WERI-Rb-1 (cell line): ENCODE measurements around the gene ADH5.
"Not testable (repeated sequence)": the region's sequence is repeated elsewhere in the genome, so short reads cannot be mapped to it uniquely, and the experiment has no call there.

Experiments
- DNase-seq: peaks from one replicate; pipeline ENCODE4 v3.0.0-alpha.2; 2020
- H3K27ac ChIP-seq: fragments of 250-450 bp; sonication (Bioruptor Pico); 2 replicates; pipeline ENCODE4 v1.5.1; 2020; ENCODE audit warnings: mild to moderate bottlenecking, moderate library complexity
- H3K27me3 ChIP-seq: fragments of 250-450 bp; sonication (Bioruptor Pico); 2 replicates; pipeline ENCODE4 v1.5.1; 2021; ENCODE audit warnings: mild to moderate bottlenecking, low read depth, moderate library complexity; ENCODE audit not compliant: insufficient read depth, severe bottlenecking
- H3K36me3 ChIP-seq: fragments of 250-450 bp; sonication (Bioruptor Pico); 2 replicates; pipeline ENCODE4 v1.5.1; 2020; ENCODE audit warnings: mild to moderate bottlenecking, moderate library complexity
- H3K4me3 ChIP-seq: 2 replicates; pipeline ENCODE4 v1.5.1; 2011; ENCODE audit warnings: low read depth, mild to moderate bottlenecking, control low read depth, low read length
- H3K9me3 ChIP-seq: fragments of 250-450 bp; sonication (Bioruptor Pico); 2 replicates; pipeline ENCODE4 v1.5.1; 2021; ENCODE audit warnings: mild to moderate bottlenecking, moderate library complexity; ENCODE audit not compliant: severe bottlenecking
- TF ChIP-seq, protein P1 (sequence below): IDR thresholded peaks from 2 replicates; pipeline ENCODE4 v1.5.1; 2011; ENCODE audit warnings: low read depth, mild to moderate bottlenecking, control low read depth, inconsistent platforms, low read length

ADH5 gene

DNA sequence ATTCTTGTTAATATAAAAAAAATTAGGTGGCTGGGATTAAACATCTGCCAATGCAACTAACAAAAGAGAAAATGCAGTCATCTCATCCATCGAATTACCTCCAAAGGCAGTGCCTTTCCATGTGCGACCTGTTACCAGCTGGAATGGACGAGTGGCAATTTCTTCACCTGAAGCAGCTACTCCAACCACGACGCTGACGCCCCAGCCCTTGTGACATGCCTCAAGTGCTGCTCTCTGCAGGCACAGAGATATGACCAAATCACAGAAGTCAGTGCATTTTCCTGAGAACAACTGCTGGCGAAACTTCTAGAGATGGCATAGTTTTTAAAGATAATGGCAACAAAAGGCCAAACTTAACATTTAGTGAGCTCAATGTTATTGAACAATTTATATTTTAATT, 13.8 kb downstream of the ADH5 start:
- Histone ChIP-seq H3K27me3 (no peaks in the 10 kb centered on the region), H3K36me3 (peaks cover 72% of the 10 kb centered on the region)
- TF ChIP-seq, protein P1, sequence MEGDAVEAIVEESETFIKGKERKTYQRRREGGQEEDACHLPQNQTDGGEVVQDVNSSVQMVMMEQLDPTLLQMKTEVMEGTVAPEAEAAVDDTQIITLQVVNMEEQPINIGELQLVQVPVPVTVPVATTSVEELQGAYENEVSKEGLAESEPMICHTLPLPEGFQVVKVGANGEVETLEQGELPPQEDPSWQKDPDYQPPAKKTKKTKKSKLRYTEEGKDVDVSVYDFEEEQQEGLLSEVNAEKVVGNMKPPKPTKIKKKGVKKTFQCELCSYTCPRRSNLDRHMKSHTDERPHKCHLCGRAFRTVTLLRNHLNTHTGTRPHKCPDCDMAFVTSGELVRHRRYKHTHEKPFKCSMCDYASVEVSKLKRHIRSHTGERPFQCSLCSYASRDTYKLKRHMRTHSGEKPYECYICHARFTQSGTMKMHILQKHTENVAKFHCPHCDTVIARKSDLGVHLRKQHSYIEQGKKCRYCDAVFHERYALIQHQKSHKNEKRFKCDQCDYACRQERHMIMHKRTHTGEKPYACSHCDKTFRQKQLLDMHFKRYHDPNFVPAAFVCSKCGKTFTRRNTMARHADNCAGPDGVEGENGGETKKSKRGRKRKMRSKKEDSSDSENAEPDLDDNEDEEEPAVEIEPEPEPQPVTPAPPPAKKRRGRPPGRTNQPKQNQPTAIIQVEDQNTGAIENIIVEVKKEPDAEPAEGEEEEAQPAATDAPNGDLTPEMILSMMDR = no peak

DNA sequence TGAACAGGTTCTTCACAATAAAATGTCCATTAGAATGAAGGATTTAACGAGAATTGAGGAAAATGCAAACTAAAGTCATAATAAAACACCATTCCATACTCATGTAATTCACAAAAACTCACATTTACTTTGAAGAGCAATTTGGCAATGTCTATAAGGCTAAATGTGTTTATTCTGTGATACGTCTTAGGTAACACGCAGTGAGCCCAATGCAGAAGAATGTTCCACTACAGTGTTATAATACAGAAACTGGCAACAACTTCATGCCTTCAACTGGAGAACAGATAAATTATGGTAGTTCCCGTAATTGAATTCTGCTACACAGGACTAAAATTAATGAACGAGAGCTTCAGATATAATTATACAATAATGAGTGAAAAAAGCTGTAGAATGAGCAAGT, 17.4 kb downstream of the ADH5 start:
- no peak overlapping the region for H3K4me3 ChIP-seq
- H3K9me3 ChIP-seq = no peaks in the 10 kb centered on the region
- H3K27me3 ChIP-seq = no peaks in the 10 kb centered on the region
- H3K27ac ChIP-seq = no peak overlapping the region
- H3K36me3 ChIP-seq = peaks cover 69% of the 10 kb centered on the region
- DNase-seq = no peak
- TF ChIP-seq, protein P1 = no peak

More for the DNA sequence above, 13.8 kb downstream of the ADH5 start:
- no peak overlapping the region for H3K4me3 ChIP-seq
- H3K9me3 ChIP-seq = no peaks in the 10 kb centered on the region
- no peak for DNase-seq
- no peak overlapping the region for H3K27ac ChIP-seq

DNA sequence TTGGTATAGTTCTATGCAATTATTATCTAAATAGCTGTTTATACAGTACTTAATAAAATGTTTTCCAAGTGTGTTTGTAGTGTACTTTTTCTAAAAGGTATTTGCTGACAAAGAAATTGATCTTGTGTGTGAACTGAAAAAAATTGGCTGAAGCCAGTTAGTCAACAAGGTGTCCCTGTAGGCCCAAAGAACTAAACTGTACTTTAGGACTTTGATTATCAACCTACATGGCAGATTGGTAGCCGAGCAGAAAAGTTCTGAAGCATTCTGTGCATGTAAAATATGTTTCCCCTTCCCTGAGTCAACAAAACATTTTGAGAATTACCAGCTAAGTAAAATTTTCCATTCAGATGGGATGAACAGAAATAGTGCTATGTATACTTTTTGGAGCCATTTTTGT, 21.0 kb downstream of the ADH5 start:
- TF ChIP-seq, protein P1 = no peak
- DNase-seq = no peak
- H3K4me3 ChIP-seq = no peak overlapping the region
- peaks cover 55% of the 10 kb centered on the region for H3K36me3 ChIP-seq
- no peaks in the 10 kb centered on the region for H3K27me3 ChIP-seq
- H3K27ac ChIP-seq = no peak overlapping the region
- H3K9me3 ChIP-seq = peaks cover 3% of the 10 kb centered on the region

DNA sequence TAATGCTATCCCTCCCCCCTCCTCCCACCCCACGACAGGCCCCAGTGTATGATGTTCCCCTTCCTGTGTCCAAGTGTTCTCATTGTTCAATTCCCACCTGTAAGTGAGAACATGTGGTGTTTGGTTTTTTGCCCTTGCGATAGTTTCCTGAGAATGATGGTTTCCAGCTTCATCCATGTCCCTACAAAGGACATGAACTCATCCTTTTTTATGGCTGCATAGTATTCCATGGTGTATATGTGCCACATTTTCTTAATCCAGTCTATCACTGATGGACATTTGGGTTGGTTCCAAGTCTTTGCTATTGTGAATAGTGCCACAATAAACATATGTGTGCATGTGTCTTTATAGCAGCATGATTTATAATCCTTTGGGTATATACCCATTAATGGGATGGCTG, 23.1 kb downstream of the ADH5 start:
- not testable (repeated sequence) for H3K9me3 ChIP-seq, DNase-seq, H3K27ac ChIP-seq, H3K4me3 ChIP-seq, H3K27me3 ChIP-seq
- H3K36me3 ChIP-seq = peaks cover 59% of the 10 kb centered on the region

DNA sequence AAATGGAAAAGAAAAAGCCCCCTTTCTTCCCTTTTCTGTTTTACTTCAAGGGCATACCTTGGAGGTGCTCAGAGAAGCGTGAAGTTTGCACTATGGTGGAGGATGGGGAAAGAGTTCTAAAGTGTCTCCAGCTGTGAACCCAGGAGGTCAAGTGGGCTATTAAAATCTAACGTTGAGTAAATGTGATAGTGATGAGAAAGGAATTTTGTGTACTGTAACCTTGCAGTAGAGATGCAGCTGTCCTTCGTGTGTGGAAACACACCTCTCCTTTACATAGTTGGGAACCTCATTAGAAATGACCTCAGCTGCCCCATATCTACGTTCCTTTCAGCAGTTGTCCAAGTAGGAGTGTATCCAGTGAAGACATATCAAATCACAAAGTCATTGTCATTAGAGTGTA, 26.5 kb downstream of the ADH5 start:
- TF ChIP-seq, protein P1 = no peak
- Histone ChIP-seq H3K9me3 (peaks cover 3% of the 10 kb centered on the region), H3K27me3 (no peaks in the 10 kb centered on the region), H3K27ac (no peak overlapping the region), H3K36me3 (peaks cover 71% of the 10 kb centered on the region), H3K4me3 (no peak overlapping the region)
- DNase-seq = no peak

DNA sequence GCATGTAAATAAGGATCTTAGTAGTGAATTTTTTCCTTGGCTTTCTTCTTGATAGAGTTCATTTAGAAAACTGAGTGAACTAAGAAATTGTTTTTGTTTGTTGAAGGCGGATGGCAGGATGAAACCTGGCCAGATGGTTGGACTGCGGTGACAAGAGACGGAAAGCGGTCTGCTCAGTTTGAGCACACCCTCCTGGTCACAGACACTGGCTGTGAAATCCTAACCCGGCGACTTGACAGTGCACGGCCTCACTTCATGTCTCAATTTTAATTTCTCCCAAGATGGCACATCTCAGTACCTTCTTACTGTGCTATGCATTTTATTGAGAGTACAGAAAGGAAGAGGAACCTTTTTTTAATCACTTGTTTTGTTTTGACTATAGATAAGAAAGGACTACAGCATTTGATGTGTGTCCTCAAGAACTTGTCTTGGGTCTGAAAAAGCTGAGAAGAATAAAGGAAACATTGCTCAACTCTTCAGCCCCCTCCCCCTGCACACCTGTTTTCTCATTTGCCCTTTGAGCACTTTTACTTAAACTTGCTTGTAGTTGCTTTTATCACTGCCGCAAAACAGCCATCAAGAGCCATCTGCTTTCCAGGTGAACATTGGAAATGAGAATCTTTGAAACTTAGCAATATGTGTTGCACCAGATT, 27.4 kb downstream of the ADH5 start:
- peaks cover 3% of the 10 kb centered on the region for H3K9me3 ChIP-seq
- no peak for DNase-seq
- TF ChIP-seq, protein P1 = no peak
- H3K27me3 ChIP-seq = no peaks in the 10 kb centered on the region
- no peak overlapping the region for H3K4me3 ChIP-seq
- H3K36me3 ChIP-seq = peaks cover 68% of the 10 kb centered on the region
- no peak overlapping the region for H3K27ac ChIP-seq
